CD14-positive monocyte (primary cell): ENCODE results near the gene KLHL13. TPM values are rescaled to one million over a fixed set of nuclear protein-coding genes. Genes with fewer than 3 reads are reported as not detected.

Source experiments
- DNase-seq, 3 donors: peaks; one replicate each; pipeline ENCODE4 v3.0.0-alpha.2; 2011 to 2022
- H2AFZ ChIP-seq: 2 replicates; pipeline ENCODE4 v1.6.0; 2012; ENCODE audit warnings: mild to moderate bottlenecking, low read depth, low read length, inconsistent platforms; ENCODE audit not compliant: insufficient read depth, poor library complexity, severe bottlenecking
- H3K27ac ChIP-seq, 2 donors: 1 replicate in 1 of 2; 2 replicates in 1 of 2; pipeline ENCODE4 v1.5.1; 2012 to 2013; ENCODE audit warnings: low read length in 2 of 2, control low read depth in 1 of 2, inconsistent platforms in 1 of 2, low read depth in 1 of 2, mild to moderate bottlenecking in 1 of 2
- H3K27me3 ChIP-seq, 2 donors: one replicate each; pipeline versions ENCODE4 v1.6.0 to v1.6.1; 2011 to 2013; ENCODE audit warnings: low read length in 2 of 2; ENCODE audit not compliant: control insufficient read depth in 2 of 2, insufficient read depth in 2 of 2
- H3K36me3 ChIP-seq, 2 donors: replicated peaks in 1 of 2; 1 replicate in 1 of 2; 2 replicates in 1 of 2; pipeline versions ENCODE4 v1.5.1 to v1.6.1; 2012 to 2013; ENCODE audit warnings: low read length in 2 of 2, control low read depth in 1 of 2, inconsistent platforms in 1 of 2, mild to moderate bottlenecking in 1 of 2; ENCODE audit not compliant: insufficient read depth in 2 of 2, control insufficient read depth in 1 of 2
- H3K4me1 ChIP-seq, 2 donors: 1 replicate in 1 of 2; 2 replicates in 1 of 2; pipeline versions ENCODE4 v1.5.1 to v1.6.1; 2012 to 2013; ENCODE audit warnings: low read length in 2 of 2, control low read depth in 1 of 2, inconsistent platforms in 1 of 2, mild to moderate bottlenecking in 1 of 2, moderate library complexity in 1 of 2; ENCODE audit not compliant: insufficient read depth in 2 of 2, control insufficient read depth in 1 of 2
- H3K4me2 ChIP-seq: replicated peaks from 2 replicates; pipeline ENCODE3; 2012; ENCODE audit warnings: low read length, moderate library complexity, mild to moderate bottlenecking; ENCODE audit not compliant: poor library complexity, severe bottlenecking; ENCODE audit errors: extremely low read depth
- H3K4me3 ChIP-seq, 3 experiments: fragments of 200-600 bp in 1 of 3; sonication (generic) in 1 of 3; replicated peaks in 1 of 3; 1 replicate in 2 of 3; 2 replicates in 1 of 3; pipeline ENCODE4 v1.5.1; 2011 to 2013; ENCODE audit warnings: low read length in 3 of 3, mild to moderate bottlenecking in 3 of 3, control low read depth in 2 of 3, low read depth in 2 of 3, inconsistent platforms in 1 of 3, moderate library complexity in 1 of 3
- H3K79me2 ChIP-seq: 2 replicates; pipeline ENCODE4 v1.6.0; 2012; ENCODE audit warnings: mild to moderate bottlenecking, control low read depth, inconsistent platforms, low read length, moderate library complexity; ENCODE audit not compliant: insufficient read depth
- H3K9ac ChIP-seq: 2 replicates; pipeline ENCODE4 v1.6.0; 2017; ENCODE audit warnings: low read length, mild to moderate bottlenecking; ENCODE audit not compliant: insufficient read depth, poor library complexity, severe bottlenecking
- H3K9me3 ChIP-seq, 2 donors: replicated peaks in 1 of 2; 1 replicate in 1 of 2; 2 replicates in 1 of 2; pipeline versions ENCODE4 v1.5.1 to v1.6.1; 2012 to 2013; ENCODE audit warnings: low read length in 2 of 2, control low read depth in 1 of 2; ENCODE audit not compliant: control insufficient read depth in 1 of 2, insufficient read depth in 1 of 2
- H4K20me1 ChIP-seq: 2 replicates; pipeline ENCODE4 v1.6.0; 2012; ENCODE audit warnings: mild to moderate bottlenecking, low read length, control low read depth, moderate library complexity; ENCODE audit not compliant: insufficient read depth
- H3K27ac Mint-ChIP-seq, 7 donors: one replicate each; pipeline ENCODE4 v1.8.0; 2020; ENCODE audit warnings: mild to moderate bottlenecking in 7 of 7, mixed read lengths in 7 of 7, moderate library complexity in 6 of 7, inconsistent platforms in 2 of 7
- H3K27me3 Mint-ChIP-seq, 3 donors: one replicate each; pipeline ENCODE4 v1.8.0; 2021 to 2022; ENCODE audit warnings: low read depth in 3 of 3, mild to moderate bottlenecking in 3 of 3, mixed read lengths in 3 of 3, moderate library complexity in 3 of 3, inconsistent platforms in 1 of 3
- H3K36me3 Mint-ChIP-seq, 2 donors: one replicate each; pipeline ENCODE4 v1.8.0; 2020; ENCODE audit warnings: mixed read lengths in 2 of 2, inconsistent platforms in 1 of 2, mild to moderate bottlenecking in 1 of 2
- H3K4me1 Mint-ChIP-seq: one replicate; pipeline ENCODE4 v1.8.0; 2020; ENCODE audit warnings: mild to moderate bottlenecking, mixed read lengths
- H3K4me3 Mint-ChIP-seq, 2 donors: one replicate each; pipeline ENCODE4 v1.8.0; 2020; ENCODE audit warnings: mild to moderate bottlenecking in 2 of 2, mixed read lengths in 2 of 2, moderate library complexity in 1 of 2
- H3K9me3 Mint-ChIP-seq, 7 donors: one replicate each; pipeline ENCODE4 v1.8.0; 2020 to 2022; ENCODE audit warnings: mixed read lengths in 7 of 7, mild to moderate bottlenecking in 6 of 7, moderate library complexity in 6 of 7, inconsistent platforms in 2 of 7
- CTCF ChIP-seq: fragments of 200-600 bp; IDR thresholded peaks from one replicate; pipeline ENCODE4 v1.8.0; 2022; ENCODE audit warnings: antibody characterized with exemption, mild to moderate bottlenecking
- WGBS: methylation state at CpG from one replicate; pipeline ENCODE4 v1.1.5; 2013; ENCODE audit warnings: missing lambda C conversion rate; ENCODE audit not compliant: insufficient coverage; 5-methylcytosine and 5-hydroxymethylcytosine counted together
- intact Hi-C, 2 donors: fragments of 100-400 bp; cut with micrococcal nuclease; formaldehyde crosslinking; loops; one replicate each; pipeline versions ENCODE4 v1.15.0 to v1.15.1; 2023
- polyA plus RNA-seq, 3 donors: library from polyadenylated mRNA; depleted of rRNA in 1 of 3; unstranded in 2 of 3; stranded (reverse) in 1 of 3; fragments of 300-500 nt in 2 of 3; fragments of >200 nt in 1 of 3; fragmentation: Illumina TruSeq in 2 of 3; gene quantifications; 1 replicate in 2 of 3; 2 replicates in 1 of 3; pipeline ENCODE4 v1.2.3, GENCODE V29; 2012 to 2021

KLHL13 gene
- polyA plus RNA-seq, 3 donors: 0.05 to 0.41 (median 0.10) TPM

- Histone ChIP-seq H3K9me3 (no peaks in the 10 kb centered on the region), H4K20me1 (no peaks in the 10 kb centered on the region), H3K4me2 (no peak overlapping the region), H3K27me3 (no peaks in the 10 kb centered on the region), H3K4me1 (no peaks in the 10 kb centered on the region), H3K79me2 (no peaks in the 10 kb centered on the region), H3K27ac (no peak overlapping the region), H3K9ac (no peak overlapping the region), H2AFZ (no peak overlapping the region), H3K4me3 (no peak overlapping the region), H3K36me3 (no peaks in the 10 kb centered on the region)
- 17% methylated on average over 1 of the region's 1 CpG for WGBS
- DNase-seq: no peak
- Mint-ChIP-seq H3K4me1 (no peaks in the 10 kb centered on the region), H3K27ac (no peak overlapping the region), H3K4me3 (no peak overlapping the region), H3K36me3 (no peaks in the 10 kb centered on the region), H3K27me3 (peaks cover 0 to under 1% (median 0%) of the 10 kb centered on the region in 3 donors), H3K9me3 (peaks cover 0 to 1% (median 0%) of the 10 kb centered on the region in 7 donors)
- no peak for TF ChIP-seq CTCF
- intact Hi-C loops: no loop called here
Observed at GRCh38 chrX:118108304-118108703, 8.3 kb downstream of the KLHL13 start.

- Histone ChIP-seq H3K9me3 (no peaks in the 10 kb centered on the region), H4K20me1 (no peaks in the 10 kb centered on the region), H3K4me3 (no peak overlapping the region), H2AFZ (no peak overlapping the region), H3K4me2 (no peak overlapping the region), H3K27ac (no peak overlapping the region), H3K79me2 (no peaks in the 10 kb centered on the region), H3K36me3 (no peaks in the 10 kb centered on the region), H3K4me1 (no peaks in the 10 kb centered on the region), H3K27me3 (no peaks in the 10 kb centered on the region), H3K9ac (no peak overlapping the region)
- H3K27ac Mint-ChIP-seq: no peak overlapping the region
- intact Hi-C loops: no loop called here
- H3K4me3 Mint-ChIP-seq: no peak overlapping the region
- no peaks in the 10 kb centered on the region for H3K27me3 Mint-ChIP-seq
- no CpG with 5 or more reads among the region's 5 CpGs for WGBS
- no peak for TF ChIP-seq CTCF
- H3K36me3 Mint-ChIP-seq: no peaks in the 10 kb centered on the region
- DNase-seq: no peak
- H3K4me1 Mint-ChIP-seq: no peaks in the 10 kb centered on the region
- H3K9me3 Mint-ChIP-seq: peaks cover 0 to 7% (median 4%) of the 10 kb centered on the region in 7 donors
Observed at GRCh38 chrX:118100091-118100490, 16.5 kb downstream of the KLHL13 start.
